Fibroblast of skin of left quadriceps (primary cell): ENCODE results near the gene CD93.

ENCODE experiments used
- DNase-seq, 2 experiments: peaks; one replicate each; pipeline ENCODE4 v3.0.0-alpha.2; 2013; ENCODE audit warnings: low read depth in 2 of 2

CD93 gene

DNA sequence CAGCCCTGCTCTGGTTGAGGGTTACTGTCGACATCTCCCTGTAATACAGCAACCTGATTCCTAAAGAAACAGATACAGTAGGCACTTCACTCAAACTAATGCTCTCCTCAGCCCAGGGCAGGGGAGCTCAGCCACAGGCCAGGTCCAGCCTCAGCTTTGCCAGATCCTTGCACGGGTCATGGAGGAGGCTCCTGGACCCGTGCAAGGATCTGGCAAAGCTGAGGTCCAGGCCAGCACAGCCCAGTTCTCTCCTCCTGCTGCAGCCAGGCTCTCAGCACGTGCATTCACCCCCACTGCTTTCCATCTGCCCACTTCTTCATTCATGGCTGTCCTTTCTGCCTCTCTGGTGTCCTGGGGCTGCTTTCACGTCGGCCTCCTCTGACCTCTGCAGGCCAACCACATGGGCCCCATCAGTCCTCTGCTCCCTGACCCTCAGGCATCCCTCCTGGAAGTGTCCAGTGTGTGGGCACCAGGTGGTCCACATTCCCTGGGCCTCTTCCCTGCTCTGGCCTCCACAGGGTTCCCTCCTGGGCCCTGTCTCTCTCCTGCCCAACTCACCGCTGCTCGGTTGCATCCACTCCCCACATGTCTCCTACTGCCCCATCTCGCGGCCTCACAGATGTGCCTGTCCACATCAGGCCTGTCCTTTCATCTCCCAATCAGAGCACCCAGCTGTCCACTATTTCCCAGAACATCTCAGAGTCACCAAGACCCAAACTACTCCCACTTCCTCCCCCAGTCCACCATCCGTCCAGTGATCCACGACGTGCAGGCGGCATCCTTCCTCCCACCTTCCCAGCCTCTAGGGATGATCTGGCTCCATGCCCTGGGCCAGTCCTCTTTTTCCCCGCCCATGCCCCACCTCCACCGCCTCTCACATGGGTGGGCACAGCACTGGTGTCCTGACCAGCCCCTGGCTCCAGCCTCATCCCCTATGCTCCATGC, 11.8 kb upstream of the CD93 start:
- DNase-seq: no peak

DNA sequence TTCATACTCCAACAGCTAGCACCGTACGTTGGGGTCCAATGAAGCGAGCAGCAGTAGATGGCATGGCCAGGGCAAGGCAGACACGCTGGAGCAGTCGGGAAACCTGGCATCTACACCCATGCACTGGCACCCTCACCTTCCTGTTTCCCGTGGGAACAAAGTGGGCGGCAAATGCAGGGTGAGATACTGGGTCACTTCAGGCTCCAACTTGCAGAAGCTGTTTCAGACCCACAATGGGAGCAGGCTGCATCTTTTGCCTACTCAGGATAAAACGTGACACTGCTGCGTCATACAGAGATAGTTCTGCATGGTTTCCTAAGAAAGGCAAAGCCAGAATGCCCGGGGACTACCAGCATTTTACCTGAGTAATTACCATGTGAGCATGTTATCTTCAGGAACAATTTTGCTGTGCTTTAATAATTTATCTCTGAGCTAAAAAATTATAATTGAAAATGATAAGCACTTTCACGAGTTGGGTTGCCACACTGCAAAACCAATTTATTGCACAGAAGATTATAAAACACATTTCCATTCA, 10.9 kb upstream of the CD93 start:
- no peak for DNase-seq

DNA sequence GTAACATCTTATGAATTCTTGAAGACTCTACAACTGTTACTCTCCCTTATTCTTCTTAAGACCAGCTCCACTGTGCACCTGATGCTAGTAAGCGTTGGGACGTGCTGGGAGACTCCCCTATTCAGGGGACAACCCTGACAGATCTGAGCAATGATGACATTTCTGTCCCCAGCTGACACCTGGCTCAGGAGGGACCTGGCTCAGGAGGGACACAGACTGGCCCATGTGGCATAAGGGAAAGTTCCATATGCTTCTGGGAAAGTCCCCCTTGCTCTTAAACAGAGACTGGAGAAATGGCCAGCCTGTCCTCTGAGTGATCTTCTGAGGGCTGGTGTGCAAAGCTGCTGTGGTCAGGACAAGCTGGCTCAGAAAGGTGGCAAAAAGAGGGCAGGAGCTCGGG, 10.0 kb upstream of the CD93 start:
- no peak for DNase-seq

DNA sequence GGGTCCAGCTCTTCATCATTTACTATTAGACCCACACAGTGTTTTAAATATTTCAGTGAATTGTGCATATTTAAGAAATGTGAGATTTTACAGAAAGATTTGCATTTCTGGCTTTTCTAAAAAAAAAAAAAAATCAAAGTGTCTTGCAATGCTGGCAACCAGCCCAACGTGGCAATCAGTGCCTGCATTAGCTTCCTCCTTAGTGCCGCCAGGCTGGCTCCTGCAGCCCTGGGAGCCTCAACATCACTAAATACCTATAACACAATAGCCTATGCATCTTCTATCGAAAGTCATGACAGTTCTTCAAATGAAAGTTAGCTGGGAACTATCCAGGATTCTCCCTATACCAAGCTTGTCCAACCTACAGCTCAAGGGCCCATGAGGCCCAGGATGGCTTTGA, 9.4 kb upstream of the CD93 start:
- no peak for DNase-seq

DNA sequence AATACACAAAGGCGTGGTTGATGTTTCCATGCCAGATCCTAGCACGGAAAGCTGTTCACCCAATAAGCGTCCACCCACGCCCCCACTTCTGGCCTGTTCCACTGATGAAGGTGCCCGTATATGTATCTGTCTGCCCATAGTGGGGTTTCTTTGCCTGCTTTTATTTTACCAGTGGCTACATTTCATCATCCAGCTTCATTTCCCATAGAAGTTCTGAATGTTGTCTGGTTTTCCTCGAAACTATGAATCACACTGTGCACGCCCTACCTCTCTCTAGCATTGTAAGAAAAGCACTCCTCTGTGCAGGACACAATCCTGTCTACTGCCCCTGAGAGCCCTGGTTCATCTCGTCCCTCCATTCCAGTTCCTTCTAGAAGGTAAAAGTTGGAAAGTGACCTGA, 8.8 kb upstream of the CD93 start:
- DNase-seq: no peak

DNA sequence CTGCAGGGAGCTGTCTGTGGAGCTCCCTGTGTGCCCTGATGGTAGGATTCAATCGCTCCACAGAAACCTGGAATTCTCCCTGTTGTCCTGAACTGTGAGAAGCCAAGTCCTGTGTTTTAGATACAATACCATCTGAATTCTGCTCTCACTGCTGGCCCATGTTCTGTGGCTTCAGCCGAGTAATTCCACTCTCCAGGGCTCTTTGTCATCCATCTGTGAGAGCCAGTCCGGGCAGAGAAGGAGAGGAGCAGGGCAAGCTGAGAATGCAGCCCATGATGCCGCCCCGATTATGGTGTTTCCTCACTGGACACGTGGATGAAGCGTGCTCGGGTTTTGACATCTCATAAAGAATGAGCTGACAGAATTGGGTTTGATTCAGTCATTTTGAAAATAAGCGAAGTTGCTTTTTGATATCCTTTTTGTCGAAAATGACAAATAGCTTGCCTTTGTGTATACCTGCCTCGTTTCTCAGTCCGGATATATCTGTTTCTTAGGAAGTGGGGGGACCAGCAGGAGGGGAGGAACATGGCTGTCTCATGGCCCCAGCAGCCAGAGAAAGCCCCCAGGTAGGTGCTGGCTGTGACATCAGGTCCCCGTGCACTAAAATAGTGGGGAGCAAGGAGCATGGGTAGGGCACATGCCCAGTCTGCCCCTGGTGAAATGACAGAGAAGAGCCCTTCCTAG, 8.2 kb upstream of the CD93 start:
- DNase-seq: no peak

DNA sequence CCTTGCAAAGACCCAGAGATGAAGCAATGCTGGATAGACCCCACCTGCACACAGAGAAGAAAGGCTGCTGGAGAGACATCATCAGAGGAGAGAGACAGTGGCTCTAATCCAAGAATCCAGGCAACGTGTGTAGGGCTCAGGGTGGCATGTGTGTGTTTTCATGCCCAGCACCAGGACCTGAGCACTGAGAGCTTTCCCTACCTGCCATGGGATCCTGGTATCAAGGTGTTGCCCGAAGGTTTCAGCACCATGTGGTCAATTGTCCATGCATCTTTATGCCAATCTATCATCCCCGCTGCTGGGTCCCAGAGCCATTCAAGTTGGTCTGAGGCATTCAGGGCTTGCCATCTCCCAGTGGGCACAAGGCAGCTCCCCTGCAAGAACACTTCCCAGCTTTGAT, 7.5 kb upstream of the CD93 start:
- DNase-seq: no peak

DNA sequence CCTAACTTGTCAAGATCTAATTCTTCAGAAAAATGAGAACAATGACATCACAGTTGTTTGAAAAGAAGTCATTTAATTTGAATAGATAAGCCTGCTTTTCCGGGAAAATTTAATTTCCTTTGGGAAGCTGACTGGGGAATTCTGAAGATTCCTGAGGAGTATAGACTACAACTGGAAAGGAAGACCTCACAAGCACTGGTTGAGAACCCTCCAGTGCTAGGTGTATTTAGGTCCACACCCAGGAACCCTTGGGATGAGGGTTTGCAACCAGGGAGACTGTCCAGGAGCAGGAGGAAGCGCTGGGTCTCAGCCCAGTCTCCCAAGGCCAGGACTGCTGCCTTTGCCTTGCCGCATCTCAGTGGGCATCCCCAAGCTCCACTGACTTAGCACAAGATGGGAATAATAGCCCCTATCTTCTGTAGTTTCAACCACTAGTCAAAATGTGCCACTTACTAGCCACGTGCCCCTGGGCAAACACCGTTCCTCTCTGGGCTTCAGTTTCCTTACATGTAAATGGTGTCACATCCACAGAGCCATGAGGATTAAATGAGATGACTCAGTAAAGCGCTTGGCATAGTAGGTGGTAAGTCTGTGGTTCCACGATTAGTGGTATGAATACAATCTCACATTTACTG, 6.9 kb upstream of the CD93 start:
- DNase-seq: no peak

DNA sequence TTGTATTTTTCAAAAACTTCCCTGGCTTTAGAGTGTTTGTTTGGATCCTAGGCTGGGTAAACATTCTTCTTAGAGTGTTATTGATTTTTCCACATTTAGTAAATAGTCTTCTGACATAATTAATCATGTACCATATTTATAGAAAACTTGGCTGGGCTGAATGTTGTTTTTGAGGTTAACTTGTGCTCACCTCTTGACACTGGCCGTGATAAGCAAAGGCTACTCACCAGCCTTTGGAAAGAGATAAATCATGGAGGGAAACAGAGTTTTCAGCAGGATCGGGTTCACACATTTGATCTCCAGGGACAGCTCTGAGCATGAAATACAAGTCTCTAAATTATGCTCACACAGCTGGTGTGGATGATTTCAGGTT, 6.2 kb upstream of the CD93 start:
- no peak for DNase-seq

DNA sequence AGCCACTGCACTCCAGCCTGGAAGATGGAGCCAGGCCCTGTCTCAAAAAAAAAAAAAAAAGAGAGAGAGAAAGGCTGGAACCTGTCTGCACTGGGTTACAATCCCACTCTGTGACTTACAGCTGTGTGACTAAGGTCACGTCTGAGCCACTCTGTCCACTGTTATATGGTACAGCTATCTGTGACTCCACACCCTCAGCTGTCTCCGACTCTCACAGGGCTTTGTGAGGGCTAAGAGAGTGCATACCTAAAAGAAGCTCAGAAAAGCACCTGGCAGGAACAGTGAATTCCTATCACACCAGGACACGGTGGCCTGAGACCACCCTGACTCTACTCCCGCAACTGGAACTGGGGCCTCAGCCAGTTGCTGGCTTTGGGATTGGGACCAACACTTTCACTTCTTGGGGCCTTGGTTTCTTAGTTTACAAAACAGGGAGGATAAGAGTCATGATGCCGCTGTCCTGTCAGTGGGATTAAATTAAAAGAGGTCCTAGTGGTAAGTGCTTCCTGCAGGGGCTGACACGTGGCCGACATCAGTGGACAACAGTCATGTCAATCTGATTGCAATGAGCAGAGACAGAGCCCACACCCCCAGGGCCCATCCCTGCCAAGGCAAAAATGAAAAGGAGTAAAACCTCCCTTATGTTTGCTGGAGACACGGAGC, 5.7 kb upstream of the CD93 start:
- no peak for DNase-seq

DNA sequence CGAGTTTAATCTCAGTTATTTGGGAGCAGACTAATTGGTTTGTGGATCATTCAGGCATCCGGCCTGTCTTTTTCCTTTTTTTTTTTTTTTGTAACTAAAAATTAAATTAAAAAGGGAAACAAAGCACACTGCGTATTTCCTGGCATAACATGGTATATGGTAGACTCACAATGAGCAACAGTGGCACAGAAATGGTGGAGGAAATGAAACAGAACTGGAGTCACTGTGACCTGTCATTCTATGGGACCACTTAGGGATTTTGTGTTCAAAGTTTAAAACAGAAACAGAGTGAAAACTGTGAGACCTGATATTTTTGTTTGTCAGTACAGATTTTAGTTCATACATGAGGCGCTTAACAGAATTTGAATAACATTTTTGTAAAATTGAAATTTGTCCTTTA, 4.8 kb upstream of the CD93 start:
- no peak for DNase-seq

DNA sequence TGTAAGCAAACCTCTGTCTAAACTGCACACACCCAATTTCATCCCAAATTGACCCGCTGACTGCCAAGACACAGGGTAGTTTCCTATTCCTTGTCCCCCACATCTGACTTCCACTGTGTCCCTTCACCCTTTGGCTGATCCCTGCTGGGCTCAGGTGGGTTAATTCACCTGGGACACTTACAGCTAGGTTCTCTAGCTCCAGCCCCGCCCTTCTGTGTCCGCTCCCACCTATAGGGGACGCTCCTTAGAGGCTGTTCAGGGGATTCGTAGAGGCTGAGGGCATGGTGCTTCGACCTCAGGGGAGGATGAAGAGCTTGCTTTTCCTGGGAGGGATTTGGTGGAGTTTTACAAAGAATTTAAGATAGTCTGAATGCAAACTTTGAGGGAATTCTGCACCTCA, 4.0 kb upstream of the CD93 start:
- no peak for DNase-seq

DNA sequence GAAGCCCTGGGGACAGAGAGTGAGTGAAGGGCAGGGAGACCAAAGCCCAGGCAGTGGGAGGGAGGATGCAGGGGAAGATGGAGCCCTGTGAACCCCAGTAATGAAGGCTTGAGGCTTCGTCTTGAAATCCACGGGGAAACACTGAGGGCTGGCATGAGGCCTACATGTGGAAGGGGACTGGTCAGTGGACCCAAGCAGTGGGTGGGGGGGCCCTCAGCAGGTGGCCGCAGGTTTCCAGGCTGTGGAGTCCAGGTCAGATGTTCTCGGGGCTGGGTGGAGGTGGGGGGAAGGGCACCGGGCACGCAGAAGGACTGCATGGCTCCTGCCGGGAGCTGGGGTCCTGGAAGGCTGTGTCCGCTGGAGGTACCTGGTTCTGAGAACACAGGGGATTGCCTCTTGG, 2.7 kb upstream of the CD93 start:
- no peak for DNase-seq

DNA sequence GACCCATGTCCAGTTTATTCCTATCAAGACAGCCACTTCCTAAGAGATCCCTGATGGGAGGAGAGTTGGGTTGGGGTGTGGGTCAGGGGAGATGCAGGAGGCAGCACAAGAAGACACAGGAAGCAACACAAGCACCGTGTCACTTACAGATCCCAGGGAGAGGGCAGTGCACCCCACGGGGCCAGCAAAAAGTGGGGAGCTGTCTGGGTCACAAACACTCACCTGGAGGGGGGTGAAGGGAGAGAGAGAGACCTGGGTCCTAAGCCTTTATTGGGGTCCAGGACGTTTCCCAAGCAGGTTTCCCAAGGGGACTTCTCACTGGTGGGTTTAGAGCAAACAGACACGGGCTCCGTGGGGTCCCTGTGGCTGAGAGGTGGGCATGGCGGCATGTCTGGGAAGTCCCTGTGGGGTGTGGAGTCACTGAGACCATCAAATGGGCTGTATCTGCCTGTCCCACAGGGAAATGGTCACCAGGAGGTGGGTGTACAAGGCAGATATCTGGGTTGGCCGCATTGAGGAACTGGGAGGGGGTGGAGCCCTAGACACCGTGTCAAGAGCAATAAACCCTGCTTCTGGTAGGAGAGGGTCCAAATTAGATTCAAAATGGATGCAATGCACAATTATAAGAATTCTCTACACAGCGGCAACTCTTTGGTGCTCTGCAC, 1.6 kb upstream of the CD93 start:
- DNase-seq: no peak

DNA sequence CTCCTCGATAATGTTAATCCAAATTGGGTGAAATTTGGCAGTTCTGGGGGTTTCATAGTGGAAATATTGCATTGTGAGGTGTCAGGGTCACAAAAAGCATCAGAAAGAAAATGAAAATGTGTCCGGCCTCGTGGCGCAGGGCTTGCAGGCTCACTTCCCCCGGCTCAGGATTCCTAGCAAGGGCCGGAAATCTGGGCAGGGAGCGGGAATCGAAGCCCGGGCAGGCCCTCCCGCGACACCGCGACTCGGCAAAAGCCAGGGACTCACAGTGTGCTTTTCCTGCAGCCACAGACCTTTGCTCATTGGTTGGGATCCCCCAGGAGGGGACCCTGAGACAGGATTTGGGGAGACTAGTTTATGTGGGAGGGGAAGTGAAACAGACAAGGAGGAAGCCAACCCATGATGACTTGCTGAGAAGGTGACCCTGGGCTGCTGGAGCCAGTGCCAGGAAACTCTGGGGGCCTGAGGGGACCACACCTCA, 847 bp upstream of the CD93 start:
- no peak for DNase-seq

DNA sequence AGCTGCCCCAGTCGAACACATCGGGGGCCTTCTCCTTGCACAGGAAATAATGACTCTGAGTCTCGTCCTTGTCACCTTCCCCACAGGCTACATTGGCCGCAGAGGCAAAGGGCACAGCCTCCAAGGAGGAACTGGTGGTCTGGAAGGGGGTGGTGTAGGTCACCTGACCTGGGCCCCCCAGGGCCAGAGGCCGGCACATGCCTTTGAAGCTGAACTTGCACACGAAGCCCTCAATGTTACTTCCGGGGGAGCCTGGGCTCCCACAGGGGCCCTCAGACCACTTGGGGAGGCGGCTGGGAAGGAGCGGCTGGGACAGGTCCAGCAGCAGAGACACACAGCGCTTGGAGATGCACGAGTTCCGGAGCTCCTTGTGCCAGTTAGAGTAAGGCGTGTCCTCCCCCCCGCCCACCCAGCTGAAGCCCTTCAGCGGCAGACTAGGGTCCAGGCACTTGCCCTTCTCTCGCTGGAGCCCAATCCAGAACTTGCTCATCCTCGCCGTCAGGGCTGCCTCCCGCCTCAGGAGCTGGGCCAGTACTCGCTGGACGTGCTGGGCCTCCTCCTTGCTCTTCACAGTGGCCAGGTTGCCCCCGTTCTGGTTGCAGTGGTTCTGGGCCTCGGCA, 578 bp downstream of the CD93 start:
- DNase-seq: no peak

DNA sequence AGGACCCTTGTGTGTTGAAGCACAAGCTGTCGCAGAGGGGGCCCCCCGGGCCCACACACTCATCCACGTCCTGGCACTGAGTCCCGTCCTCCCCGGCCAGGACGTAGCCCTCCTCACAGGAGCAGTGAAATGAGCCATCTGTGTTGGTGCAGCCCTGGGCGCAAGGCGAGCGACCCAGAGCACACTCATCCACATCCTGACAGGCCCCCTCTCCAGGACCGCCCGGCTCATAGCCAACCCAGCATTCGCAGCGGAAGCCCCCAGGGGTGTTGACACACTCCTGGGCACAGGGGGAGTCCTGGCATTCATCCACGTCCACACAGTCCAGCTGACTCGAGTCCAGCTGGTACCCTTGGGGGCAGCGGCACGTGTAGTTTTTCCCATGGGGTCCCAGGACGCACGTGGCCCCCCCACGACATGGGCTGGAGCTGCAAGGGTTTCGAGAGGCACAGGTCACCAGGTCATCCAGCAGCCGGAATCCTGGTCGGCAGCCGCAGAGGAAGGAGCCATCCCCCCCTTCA, 1.2 kb downstream of the CD93 start:
- DNase-seq: no peak

DNA sequence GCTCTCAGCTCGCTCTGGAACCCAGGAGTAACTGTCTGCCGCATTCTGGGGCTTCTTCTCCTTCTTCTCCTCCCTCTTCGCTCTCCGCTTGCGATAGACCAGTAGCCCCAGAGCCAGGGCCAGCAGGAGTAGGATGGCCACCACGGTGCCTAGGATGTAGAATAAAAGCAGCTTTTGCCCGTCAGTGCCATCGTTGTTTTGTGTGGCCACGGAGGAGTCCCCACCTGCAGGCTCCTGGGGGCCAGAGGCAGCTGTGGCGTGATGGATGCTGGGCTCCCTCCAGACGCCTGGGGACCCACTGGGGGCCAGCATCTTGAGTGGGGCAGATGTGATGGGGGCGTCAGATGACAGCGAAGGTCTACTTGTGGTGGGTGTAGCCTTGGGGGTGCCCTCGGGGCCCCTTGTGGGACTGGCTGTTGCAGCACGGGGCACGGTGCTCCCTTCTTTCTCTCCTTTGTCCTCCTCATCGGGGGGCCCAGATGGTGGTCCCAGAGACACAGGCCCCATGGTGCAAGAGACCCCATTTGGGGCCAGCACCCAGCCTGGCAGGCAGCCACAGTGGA, 1.8 kb downstream of the CD93 start:
- DNase-seq: no peak

DNA sequence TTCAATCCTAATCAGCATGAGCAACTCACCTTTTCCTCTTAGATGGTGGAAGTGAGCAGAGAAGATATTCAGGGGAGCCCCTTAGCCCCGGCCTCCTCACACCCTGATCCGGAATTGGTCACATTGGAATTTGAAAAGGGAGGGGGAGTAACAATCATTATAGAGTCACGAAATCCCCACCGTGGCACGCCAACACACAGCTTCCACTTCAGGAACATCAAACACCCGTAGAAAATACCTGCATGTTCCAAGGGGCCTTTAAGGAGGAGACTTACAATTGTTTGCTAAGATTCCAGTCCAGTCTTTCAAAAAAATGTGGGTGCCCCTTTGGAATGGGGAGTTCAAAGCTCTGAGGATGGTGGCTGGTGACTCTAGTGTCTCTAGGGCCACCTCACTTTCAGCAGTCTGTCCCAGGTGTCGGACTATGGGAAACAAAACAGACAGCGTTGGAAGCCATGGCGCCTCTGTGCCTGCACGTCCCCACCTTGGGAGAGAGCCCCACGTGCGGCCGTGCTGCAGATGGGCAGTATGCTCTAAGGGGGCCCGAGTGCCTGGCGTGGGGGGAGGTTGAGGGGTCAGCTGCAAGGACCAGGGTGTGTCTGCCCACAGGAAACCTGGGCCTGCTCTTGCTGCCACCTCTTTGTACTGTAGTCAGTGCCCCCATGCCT, 2.4 kb downstream of the CD93 start:
- DNase-seq: no peak
